Activated T-cell treated with anti-CD3 and anti-CD28 coated beads, Interleukin-2, amount 50 U/mL, for 4 hours (primary cell): ENCODE results near the gene ACTR3C. TPM values are rescaled to one million over a fixed set of nuclear protein-coding genes. Genes with fewer than 3 reads are reported as not detected.

Source experiments
- ATAC-seq, 2 donors: fragments of 200-7000 bp; cut with Tn5 transposase; one replicate each; pipeline ENCODE4 v1.10.0; 2021
- DNase-seq: peaks from one replicate; pipeline ENCODE4 v3.0.0-alpha.2; 2020
- H3K27me3 Mint-ChIP-seq: one replicate; pipeline ENCODE4 v1.8.0; 2021; ENCODE audit warnings: low read depth, mixed read lengths
- H3K36me3 Mint-ChIP-seq: one replicate; pipeline ENCODE4 v1.8.0; 2022; ENCODE audit warnings: mixed read lengths; ENCODE audit not compliant: insufficient read depth
- H3K4me1 Mint-ChIP-seq: one replicate; pipeline ENCODE4 v1.8.0; 2021; ENCODE audit warnings: low read depth, mixed read lengths
- H3K4me3 Mint-ChIP-seq: one replicate; pipeline ENCODE4 v1.8.0; 2021; ENCODE audit warnings: mild to moderate bottlenecking, moderate library complexity, mixed read lengths
- H3K9me3 Mint-ChIP-seq: one replicate; pipeline ENCODE4 v1.8.0; 2021; ENCODE audit warnings: mixed read lengths
- total RNA-seq, 3 donors: library from RNA; stranded (reverse); gene quantifications; one replicate each; pipeline ENCODE4 v1.2.1, GENCODE V29; 2021

The ACTR3C gene
- total RNA-seq, 3 donors from 2014 or later = 5.1 to 7.0 (median 5.5) TPM

DNA sequence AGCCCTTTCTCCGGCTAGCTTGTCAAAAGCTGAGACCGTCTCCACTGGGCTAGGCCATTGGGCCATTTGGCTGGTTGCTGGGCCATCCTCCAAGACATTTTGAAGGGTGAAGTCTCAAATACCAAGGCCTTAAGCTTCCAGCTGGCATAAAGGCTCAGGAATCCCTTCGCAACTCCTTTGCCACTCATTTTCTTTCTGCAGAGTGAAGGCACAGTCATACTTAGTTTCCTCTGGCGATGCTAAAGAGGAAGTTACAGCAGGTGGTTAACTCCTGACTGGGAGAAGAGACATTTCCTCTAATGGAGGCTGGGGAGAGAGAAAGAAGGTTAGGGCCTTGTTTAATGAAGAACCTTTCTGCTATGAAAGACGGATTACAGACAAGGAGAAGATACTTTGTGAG, 40.5 kb upstream of the ACTR3C start:
- no peaks in the 10 kb centered on the region for H3K9me3 Mint-ChIP-seq
- no peak overlapping the region for H3K4me3 Mint-ChIP-seq
- no peaks in the 10 kb centered on the region for H3K27me3 Mint-ChIP-seq
- H3K36me3 Mint-ChIP-seq = no peaks in the 10 kb centered on the region
- H3K4me1 Mint-ChIP-seq = peaks cover 30% of the 10 kb centered on the region
- ATAC-seq (no peak), DNase-seq (no peak)

DNA sequence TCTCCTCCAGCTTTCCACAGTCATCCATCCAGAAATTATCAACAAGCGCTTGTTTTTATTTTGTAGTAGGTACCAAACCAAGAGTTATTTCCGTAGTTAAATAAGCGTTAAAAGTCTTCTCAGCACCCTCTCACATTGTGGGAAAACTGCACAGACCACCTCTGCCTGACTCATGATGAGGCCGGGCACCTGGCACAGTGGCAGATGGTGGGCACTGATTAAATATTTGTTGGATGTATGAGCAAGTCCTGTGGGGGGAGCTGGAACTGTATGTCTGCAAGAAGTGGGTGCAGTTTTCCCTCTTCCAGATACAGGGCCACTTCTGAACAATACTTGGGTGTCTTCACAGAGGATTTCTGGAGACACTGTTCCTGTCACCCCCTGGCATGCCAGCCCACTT, 40.0 kb upstream of the ACTR3C start:
- no peak overlapping the region for H3K4me3 Mint-ChIP-seq
- no peaks in the 10 kb centered on the region for H3K9me3 Mint-ChIP-seq
- peaks cover 35% of the 10 kb centered on the region for H3K4me1 Mint-ChIP-seq
- no peaks in the 10 kb centered on the region for H3K36me3 Mint-ChIP-seq
- DNase-seq (no peak), ATAC-seq (no peak)
- no peaks in the 10 kb centered on the region for H3K27me3 Mint-ChIP-seq

DNA sequence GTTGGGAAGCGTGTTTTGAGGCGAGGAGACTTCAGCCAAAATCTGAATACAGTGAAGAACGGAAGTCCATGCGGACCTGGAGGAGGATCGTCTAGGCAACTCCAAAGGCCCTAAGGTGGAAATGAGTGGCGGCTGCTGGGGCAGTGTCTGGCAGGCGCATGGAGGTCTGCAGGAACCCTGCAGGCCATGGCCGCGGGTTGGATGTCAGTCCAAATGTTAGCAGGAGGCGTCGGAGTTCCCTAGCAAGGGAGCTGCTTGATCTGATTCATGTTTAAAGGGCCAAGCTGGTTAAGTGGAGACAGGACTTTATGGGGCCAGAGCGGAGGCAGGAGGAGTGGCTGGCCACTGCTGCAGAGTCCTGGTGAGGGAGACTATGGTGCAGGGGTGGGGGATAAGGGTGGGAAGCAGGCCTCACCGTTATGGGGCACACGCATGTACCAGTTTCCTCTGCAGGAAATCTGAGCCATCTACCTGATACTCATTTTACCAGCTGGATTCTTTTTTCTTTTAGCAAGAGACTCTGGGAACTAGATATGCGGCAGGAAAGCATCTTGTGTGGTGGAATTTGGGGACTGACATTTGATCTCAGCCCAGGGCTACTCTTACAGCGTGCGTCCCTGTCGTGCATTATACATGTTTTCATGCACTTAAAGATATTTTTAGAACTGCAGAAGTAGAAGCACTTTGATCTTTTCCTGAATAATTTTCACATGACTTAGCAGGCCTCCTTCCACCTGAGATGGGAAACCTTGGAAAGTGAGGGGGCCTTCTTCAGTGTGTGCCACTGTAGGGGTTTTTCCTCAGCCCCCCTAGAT, 38.7 kb upstream of the ACTR3C start:
- peaks cover 40% of the 10 kb centered on the region for H3K4me1 Mint-ChIP-seq
- no peaks in the 10 kb centered on the region for H3K36me3 Mint-ChIP-seq
- no peaks in the 10 kb centered on the region for H3K27me3 Mint-ChIP-seq
- no peak overlapping the region for H3K4me3 Mint-ChIP-seq
- H3K9me3 Mint-ChIP-seq = no peaks in the 10 kb centered on the region
- ATAC-seq (no peak), DNase-seq (no peak)

DNA sequence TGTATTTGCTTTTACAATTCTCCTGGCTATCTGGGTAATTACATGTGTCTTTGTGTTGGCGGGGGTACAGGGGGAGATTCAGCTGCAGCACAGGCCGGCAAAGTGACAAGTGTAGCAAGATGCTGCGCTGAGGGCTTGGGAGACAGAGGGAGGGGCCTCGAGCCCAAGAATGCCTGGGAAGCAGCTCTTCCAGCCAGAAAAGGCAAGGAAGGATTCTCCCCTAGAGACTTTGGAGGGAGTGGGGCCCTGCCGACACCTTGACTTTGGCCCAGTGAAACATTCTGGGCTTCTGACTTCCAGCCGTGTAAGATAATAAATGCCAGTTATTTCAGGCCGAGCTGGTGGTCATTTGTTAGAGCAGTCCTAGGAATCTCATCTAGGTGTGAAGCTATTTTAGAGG, 38.1 kb upstream of the ACTR3C start:
- Mint-ChIP-seq H3K36me3 (no peaks in the 10 kb centered on the region), H3K4me3 (no peak overlapping the region), H3K27me3 (no peaks in the 10 kb centered on the region), H3K4me1 (peaks cover 44% of the 10 kb centered on the region), H3K9me3 (no peaks in the 10 kb centered on the region)
- no peak for ATAC-seq
- no peak for DNase-seq

DNA sequence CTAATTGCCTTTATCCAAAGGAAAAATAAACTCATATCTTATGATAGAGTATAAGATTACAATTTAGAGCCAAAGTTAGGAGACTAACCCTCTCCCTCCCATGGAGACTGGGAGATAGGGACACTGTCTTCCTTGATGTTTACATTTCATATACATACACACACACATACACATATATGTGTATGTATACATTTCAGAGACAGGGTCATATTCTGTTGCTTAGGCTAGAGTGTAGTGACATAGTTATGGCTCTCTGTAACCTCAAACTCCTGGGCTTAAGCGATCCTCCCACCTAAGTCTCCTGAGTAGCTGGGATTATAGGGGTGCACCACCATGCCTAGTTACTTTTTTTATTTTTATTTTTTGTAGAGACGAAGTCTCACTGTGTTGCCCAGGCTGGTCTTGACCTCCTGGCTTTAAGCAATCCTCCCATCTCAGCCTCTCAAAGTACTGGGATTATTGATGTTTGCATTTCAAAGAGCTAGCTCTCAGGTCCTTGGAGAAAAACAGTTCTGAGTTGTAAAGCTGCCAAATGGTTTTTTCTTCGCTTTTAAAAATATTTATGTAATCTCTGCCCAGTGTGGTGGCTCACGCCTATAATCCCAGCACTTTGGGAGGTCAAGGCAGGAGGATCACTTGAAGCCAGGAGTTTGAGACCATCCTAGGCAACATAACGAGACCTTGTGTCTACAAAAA, 37.2 kb upstream of the ACTR3C start:
- Mint-ChIP-seq H3K9me3 (no peaks in the 10 kb centered on the region), H3K4me3 (no peak overlapping the region), H3K36me3 (no peaks in the 10 kb centered on the region), H3K4me1 (peaks cover 39% of the 10 kb centered on the region), H3K27me3 (no peaks in the 10 kb centered on the region)
- ATAC-seq = no peak
- DNase-seq = no peak

DNA sequence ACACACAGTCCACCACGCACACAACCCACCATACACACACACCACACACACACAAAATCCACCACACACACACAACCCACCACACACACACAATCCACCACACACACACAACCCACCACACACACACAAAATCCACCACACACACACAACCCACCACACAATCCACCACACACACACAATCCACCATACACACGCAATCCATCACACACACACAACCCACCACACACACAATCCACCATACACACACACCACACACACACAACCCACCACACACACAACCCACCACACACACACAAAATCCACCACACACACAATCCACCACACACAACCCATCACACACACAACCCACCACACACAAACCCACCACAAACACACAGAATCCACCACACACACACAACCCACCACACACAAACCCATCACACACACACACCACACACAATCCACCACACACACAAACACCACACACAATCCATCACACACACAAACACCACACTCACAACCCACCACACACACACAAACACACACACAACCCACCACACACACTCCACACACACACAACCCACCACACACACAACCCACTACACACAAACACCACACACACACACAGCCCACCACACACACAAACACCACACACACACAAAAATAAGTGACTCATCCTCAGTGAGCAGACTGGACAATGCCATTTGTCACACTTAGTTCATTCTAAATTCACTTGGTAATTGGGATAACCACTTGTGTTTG, 36.4 kb upstream of the ACTR3C start:
- ATAC-seq = no peak
- H3K4me3 Mint-ChIP-seq = no peak overlapping the region
- H3K4me1 Mint-ChIP-seq = peaks cover 36% of the 10 kb centered on the region
- H3K9me3 Mint-ChIP-seq = no peaks in the 10 kb centered on the region
- H3K36me3 Mint-ChIP-seq = no peaks in the 10 kb centered on the region
- no peak for DNase-seq
- H3K27me3 Mint-ChIP-seq = no peaks in the 10 kb centered on the region

DNA sequence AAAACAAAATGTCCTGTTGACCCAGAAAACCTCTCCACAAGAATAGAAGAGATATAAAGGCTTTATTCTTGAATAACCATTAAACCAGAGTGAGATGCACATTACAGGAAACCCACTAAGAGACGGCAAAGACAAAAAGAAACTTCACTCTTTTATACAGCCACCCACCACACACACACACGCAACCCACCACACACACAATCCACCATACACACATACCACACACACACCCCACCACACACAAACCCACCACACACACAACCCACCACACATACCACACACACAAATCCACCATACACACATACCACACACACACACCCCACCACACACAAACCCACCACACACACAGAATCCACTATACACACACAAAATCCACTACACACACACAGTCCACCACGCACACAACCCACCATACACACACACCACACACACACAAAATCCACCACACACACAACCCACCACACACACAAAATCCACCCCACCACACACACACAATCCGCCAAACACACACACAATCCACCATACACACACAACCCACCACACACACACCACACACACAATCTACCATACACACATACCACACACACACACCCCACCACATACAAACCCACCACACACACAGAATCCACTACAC, 35.8 kb upstream of the ACTR3C start:
- Mint-ChIP-seq H3K4me1 (peaks cover 34% of the 10 kb centered on the region), H3K27me3 (no peaks in the 10 kb centered on the region), H3K9me3 (no peaks in the 10 kb centered on the region), H3K4me3 (no peak overlapping the region), H3K36me3 (no peaks in the 10 kb centered on the region)
- no peak for DNase-seq
- ATAC-seq = no peak

DNA sequence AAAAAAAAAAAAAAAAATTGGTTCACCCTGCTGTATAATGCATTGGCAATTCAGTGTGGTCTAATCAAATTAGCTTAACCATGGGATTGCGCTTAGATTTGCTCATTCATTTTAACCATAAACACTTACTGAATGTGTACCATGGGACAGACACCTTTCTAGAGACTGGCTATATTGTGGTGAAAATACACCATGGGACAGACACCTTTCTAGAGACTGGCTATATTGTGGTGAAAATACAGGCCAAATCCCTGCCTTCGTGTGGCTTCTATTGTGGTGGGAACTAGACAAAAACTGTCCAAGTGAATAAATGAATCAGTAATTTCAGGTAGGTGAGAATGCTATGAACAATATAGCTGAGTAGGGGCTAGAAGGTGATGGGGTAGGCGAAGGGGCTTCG, 35.1 kb upstream of the ACTR3C start:
- Mint-ChIP-seq H3K27me3 (no peaks in the 10 kb centered on the region), H3K36me3 (no peaks in the 10 kb centered on the region), H3K9me3 (no peaks in the 10 kb centered on the region), H3K4me1 (peaks cover 30% of the 10 kb centered on the region), H3K4me3 (no peak overlapping the region)
- ATAC-seq (peak in 1 of 2 donors; percentile 14), DNase-seq (no peak)

DNA sequence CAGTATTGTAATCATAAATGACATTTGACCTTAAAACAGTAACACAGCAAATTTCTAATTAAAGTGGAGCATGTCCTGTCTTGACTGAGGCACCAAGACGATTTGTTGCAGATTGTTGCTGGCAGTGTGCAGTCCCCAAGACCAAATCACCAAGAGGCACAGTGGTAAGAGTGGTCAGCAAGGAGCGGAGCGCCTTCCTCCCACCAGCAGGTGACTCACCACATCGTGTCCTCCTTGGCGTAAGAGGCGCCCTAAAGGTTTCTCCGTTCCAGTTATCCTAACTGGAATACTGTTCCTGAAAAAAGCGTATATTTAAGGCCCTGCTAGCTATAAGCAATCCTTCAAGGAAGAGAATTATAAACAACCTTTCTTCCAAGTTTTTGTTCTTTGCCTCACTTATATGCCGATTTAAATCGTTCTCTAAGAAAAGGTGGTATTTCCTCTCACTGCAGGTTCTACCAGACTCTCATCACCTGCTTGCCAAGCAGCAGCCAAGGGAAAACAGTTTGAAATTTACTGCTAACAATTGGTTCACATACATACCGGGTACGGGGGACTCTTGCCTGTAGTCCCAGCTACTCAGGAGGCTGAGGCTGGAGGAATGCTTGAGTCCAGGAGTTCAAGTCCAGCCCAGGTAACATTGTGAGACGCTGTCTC, 34.6 kb upstream of the ACTR3C start:
- Mint-ChIP-seq H3K36me3 (no peaks in the 10 kb centered on the region), H3K9me3 (no peaks in the 10 kb centered on the region), H3K4me1 (peaks cover 30% of the 10 kb centered on the region), H3K4me3 (peak overlapping the region; percentile 55), H3K27me3 (no peaks in the 10 kb centered on the region)
- DNase-seq (no peak), ATAC-seq (peak; percentile 27)

DNA sequence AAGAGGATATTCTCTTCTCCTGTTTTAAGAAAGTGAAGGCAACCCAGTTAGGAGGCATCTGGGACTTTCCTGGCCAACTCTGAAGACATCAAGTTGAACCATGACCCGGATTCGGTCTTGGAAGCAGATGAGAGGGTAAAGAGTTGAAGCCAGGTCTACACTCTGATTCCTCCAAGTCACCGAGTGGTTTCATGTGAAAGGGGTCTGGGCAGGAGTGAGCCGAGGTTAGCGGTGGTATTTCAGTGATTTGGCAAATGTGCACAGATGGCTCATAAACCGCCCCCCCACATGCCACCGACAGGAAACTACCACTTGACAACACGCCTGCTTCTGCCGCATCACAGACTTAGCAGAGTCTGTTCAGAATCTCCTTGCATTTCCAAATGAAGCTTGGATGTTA, 33.9 kb upstream of the ACTR3C start:
- ATAC-seq (peak; percentile 89 to 93), DNase-seq (peak; percentile 67)
- Mint-ChIP-seq H3K36me3 (no peaks in the 10 kb centered on the region), H3K27me3 (no peaks in the 10 kb centered on the region), H3K4me1 (peaks cover 30% of the 10 kb centered on the region), H3K4me3 (peak overlapping the region; percentile 55), H3K9me3 (no peaks in the 10 kb centered on the region)

DNA sequence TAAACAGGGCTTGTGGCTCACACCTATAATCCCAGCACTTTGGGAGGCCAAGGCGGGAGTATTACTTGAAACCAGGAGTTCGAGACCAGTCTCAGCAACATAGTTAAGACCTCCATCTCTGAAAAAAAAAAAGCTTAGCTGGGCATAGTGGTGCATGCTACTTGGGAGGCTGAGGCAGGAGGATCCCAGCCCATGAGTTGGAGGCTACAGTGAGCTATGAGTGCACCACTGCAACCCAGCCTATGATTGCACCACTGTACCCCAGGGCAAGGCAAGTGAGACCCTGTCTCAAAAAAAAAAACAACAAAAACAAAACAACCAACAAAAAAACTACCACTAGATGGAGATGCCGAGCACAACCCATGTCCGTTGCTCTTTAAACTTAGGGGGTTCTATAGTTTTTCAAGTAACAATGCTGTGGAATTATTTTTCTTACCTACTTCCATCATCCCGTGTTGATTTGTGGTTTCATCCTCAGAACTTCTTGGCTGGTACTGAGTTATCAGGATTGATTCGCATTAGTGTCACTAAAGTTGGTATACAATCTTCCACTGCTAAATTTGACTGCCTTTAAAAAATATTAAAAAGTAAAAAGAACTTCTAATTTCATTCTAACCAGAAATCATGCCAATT, 33.0 kb upstream of the ACTR3C start:
- Mint-ChIP-seq H3K36me3 (no peaks in the 10 kb centered on the region), H3K4me3 (no peak overlapping the region)
- no peak for DNase-seq

DNA sequence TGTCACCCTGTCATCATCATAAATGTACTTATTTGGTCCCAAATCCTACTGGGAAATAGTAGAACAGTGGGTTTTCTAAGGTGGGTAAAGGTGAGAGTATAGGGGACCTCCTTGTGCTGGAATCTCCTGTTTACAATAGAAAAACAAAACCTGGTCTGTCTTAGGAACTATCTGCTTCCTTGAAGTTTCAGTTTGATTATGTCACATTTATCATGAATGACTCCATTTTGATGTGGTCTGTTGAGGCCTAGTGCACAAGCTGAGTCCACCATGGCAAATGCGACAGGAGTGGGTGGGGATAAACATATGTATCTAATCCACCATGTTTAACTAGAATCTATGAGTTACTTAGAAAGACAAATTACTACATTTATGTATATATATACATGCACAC, 32.3 kb upstream of the ACTR3C start:
- DNase-seq (no peak), ATAC-seq (no peak)
- Mint-ChIP-seq H3K27me3 (no peaks in the 10 kb centered on the region), H3K4me1 (peaks cover 30% of the 10 kb centered on the region), H3K4me3 (no peak overlapping the region), H3K36me3 (no peaks in the 10 kb centered on the region), H3K9me3 (no peaks in the 10 kb centered on the region)

More for the DNA sequence above, 33.0 kb upstream of the ACTR3C start:
- ATAC-seq = no peak
- Mint-ChIP-seq H3K4me1 (peaks cover 30% of the 10 kb centered on the region), H3K9me3 (no peaks in the 10 kb centered on the region), H3K27me3 (no peaks in the 10 kb centered on the region)

DNA sequence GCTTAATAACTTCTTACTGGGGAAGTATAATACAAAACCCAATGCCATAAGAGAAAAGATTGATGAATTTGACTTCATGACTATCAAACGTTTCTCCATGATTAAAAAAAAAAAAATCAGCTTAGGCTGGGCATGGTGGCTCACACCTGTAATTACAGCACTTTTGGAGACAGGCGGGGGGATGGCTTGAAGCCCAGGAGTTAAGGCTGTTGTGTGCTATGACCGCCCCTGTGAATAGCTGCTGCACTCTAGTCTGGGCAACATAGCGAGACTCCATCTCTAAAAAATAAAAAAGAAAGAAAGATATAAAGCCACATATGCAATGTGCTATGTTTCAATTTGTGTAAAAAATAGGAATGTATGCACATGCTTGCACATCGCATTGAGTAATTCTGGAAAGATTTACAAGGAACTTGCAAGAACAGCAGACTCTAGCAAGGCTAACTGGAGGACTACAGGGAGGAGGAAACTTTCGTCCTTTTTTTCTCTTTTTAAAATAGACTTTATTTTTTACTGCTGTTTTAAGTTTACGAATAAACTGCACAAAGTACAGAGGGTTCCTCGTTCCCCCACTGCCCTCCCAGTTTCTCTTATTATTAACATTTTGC, 28.3 kb upstream of the ACTR3C start:
- no peaks in the 10 kb centered on the region for H3K9me3 Mint-ChIP-seq
- H3K36me3 Mint-ChIP-seq = no peaks in the 10 kb centered on the region
- no peak overlapping the region for H3K4me3 Mint-ChIP-seq
- no peak for DNase-seq
- peaks cover 1% of the 10 kb centered on the region for H3K27me3 Mint-ChIP-seq
- H3K4me1 Mint-ChIP-seq = peaks cover 7% of the 10 kb centered on the region
- ATAC-seq = no peak
